RWPE1 (cell line): Measurements from ENCODE around the gene NUDT3.
"Not testable (repeated sequence)": the region's sequence is repeated elsewhere in the genome, so short reads cannot be mapped to it uniquely, and the experiment has no call there.

Experiments
- CTCF ChIA-PET: fragments of 350-600 bp; sonication (Branson Sonifier 250); formaldehyde crosslinking; extraction: SDS; loops from one replicate; lab custom pipeline; 2021; lab: Yijun Ruan, JAX
- POLR2A ChIA-PET: fragments of 400-600 bp; formaldehyde crosslinking; extraction: SDS; loops from one replicate; lab custom pipeline; 2020; ENCODE audit warnings: antibody characterized with exemption; ENCODE audit not compliant: low non-redundant PET; lab: Yijun Ruan, JAX
- DNase-seq: peaks from one replicate; pipeline ENCODE4 v3.0.0; 2012; ENCODE audit warnings: low spot score
- H3K27ac ChIP-seq: fragments of 450-650 bp; 2 replicates; pipeline ENCODE4 v1.5.1; 2017
- TF ChIP-seq, protein P1 (sequence below): fragments of 450-650 bp; conservative IDR thresholded peaks from 2 replicates; pipeline ENCODE4 v1.5.1; 2017; ENCODE audit warnings: low read depth, mild to moderate bottlenecking

NUDT3 gene

DNA sequence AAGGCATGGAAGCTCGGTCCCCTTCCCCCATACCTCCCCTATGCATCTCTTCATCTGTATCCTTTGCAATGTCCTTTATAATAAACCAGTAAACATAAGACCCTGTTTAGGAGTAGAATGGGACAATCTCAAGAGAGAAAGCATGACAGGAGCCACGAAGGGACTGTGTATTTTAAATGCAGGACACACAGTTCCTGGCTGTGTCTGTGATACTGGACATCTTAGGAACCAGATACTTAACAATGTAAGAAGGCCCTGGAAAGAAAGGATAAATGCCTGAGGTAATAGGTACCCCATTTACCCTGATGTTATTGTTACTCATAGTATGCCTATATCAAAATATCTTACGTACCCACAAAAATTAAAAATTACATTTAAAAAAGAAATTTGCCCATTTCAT is 36.6 kb downstream of the NUDT3 start:
- no peak overlapping the region for H3K27ac ChIP-seq
- no peak for DNase-seq
- ChIA-PET POLR2A (no interaction called here), CTCF (no interaction called here)
- TF ChIP-seq, protein P1, sequence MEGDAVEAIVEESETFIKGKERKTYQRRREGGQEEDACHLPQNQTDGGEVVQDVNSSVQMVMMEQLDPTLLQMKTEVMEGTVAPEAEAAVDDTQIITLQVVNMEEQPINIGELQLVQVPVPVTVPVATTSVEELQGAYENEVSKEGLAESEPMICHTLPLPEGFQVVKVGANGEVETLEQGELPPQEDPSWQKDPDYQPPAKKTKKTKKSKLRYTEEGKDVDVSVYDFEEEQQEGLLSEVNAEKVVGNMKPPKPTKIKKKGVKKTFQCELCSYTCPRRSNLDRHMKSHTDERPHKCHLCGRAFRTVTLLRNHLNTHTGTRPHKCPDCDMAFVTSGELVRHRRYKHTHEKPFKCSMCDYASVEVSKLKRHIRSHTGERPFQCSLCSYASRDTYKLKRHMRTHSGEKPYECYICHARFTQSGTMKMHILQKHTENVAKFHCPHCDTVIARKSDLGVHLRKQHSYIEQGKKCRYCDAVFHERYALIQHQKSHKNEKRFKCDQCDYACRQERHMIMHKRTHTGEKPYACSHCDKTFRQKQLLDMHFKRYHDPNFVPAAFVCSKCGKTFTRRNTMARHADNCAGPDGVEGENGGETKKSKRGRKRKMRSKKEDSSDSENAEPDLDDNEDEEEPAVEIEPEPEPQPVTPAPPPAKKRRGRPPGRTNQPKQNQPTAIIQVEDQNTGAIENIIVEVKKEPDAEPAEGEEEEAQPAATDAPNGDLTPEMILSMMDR: no peak

DNA sequence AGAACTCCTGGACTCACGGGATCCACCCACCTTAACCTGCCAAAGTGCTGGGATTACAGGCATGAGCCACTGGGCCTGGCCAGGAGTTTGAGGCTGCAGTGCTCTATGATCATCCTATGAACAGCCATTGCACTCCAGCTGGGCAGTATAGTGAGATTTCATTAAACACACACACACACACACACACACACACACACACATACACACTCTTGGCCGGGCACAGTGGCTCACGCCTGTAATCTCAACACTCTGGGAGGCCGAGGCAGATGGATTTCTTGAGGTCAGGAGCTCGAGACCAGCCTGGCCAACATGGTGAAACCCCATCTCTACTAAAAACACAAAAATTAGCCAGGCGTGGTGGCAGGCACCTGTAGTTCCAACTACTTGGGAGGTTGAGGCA is 38.2 kb downstream of the NUDT3 start:
- H3K27ac ChIP-seq, POLR2A ChIA-PET, DNase-seq, CTCF ChIA-PET: not testable (repeated sequence)

DNA sequence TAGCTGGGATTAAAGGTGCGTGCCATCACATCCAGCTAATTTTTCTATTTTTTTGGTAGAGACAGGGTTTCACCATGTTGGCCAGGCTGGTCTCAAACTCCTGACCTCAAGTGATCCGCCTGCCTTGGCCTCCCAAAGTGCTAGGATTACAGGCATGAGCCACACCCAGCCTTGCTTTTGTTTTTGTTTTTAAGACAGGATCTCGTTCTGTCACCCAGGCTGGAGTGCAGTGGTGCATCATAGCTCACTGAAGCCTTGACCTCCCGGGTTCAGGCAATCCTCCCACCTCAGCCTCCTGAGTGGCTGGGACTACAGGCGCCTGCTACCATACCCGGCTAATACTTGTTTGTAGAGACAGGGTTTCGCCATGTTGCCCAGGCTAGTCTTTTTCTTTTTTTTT is 38.9 kb downstream of the NUDT3 start:
- CTCF ChIA-PET: interaction anchor here (0.6 kb wide), 1 partner anchor 137 kb away, joined by 7 read pairs; no protein-coding TSS in a partner anchor
- DNase-seq, H3K27ac ChIP-seq, POLR2A ChIA-PET: not testable (repeated sequence)

DNA sequence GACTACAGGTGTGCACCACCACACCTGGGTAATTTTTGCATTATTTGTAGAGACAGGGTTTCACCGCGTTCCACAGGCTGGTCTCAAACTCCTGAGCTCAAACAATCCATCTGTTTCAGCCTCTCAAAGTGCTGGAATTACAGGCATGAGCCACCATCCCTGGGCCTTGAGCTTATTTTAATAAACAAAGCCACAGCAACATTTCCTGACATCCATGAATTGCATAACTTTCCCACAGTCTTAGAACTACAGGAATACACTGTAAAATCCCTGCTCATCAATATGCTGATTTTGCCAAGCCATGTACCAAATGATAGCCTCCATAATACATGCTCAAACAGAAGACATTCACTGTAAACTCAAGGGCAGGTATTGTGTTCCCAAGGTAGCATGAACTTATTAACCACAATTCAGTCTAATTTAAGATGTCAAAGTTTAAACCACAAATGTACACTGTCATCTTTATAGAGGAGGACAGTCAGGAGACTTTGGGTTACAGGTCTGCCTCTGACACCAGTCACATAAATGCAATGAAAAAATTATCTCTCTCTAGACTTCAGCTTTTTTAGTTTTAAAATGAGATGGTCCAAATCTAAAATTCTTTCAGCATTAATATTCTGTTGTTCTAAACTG is 40.0 kb downstream of the NUDT3 start:
- ChIA-PET POLR2A (interaction anchor here (0.5 to 0.6 kb wide), 2 partner anchors 29 to 40 kb away, joined by 3 to 6 read pairs; no protein-coding TSS in a partner anchor), CTCF (no interaction called here)
- TF ChIP-seq, protein P1: no peak
- no peak overlapping the region for H3K27ac ChIP-seq
- DNase-seq: no peak

DNA sequence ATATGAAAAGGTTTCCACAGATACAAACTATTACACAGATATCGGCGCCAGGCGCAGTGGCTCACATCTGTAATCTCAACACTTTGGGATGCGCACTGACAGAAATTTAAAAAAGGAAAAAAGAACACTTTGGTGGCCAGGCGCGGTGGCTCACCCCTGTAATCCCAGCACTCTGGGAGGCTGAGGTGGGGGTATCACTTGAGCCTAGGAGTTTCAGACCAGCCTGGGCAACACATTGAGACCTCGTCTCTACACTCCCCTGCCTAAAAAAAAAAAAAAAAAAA is 41.6 kb downstream of the NUDT3 start:
- POLR2A ChIA-PET: no interaction called here
- no peak overlapping the region for H3K27ac ChIP-seq
- TF ChIP-seq, protein P1: no peak
- no peak for DNase-seq
- CTCF ChIA-PET: no interaction called here

DNA sequence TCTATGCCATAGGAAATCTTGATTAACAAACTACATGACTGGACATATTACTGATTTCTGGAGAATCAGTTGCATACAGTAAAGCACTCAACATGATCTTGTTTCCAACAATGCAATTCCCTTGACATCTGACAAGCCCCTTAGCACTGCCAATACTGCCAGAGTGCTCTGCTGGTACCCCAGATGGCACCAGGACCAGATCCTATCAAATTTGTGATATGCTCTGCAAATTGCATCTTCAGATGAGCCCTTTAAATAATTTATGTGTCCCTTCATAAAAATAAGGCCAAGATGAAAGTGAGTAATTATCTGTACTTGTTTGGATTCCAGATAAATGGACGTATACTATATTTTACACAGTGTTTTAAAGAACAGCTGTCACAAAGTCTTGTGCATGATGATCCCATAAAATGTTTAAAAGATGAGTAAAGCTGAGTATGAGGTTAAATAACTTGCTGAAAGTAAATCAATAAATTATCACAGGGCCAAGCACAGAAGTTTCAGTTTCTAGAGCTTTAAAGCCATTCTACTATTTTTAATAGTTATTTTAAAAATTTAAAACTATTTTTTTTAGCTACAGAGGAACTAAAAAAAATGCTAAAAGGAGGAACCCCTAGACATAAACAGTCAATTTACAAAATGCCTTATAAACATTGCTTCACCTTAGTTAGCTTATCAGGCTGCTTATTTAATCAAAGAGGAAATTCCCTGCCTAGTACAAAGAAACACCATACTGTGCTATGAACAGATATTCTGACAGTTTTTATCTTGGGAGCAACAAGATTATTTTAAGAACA is 42.1 kb downstream of the NUDT3 start:
- ChIA-PET POLR2A (no interaction called here), CTCF (no interaction called here)
- TF ChIP-seq, protein P1: no peak
- no peak overlapping the region for H3K27ac ChIP-seq
- DNase-seq: no peak

DNA sequence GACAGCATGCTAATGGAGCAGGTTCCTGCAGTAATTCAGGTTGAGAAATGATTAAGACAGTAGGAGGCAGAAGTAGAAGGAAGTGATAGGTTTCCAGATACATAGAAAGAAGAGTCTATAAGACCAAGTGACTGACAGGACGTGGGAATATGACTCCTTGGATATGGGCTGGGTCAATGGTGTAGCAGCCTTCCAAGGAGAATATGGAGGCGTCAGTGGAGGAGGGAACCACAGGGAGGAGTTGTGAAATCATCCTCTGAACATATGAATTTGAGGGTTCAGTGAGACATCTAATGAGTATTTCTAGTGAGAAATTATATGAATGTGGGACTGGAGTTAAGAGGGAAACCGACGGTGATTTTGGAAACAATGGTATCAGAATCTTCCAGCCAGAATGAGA is 43.3 kb downstream of the NUDT3 start:
- POLR2A ChIA-PET: no interaction called here
- DNase-seq: no peak
- H3K27ac ChIP-seq: no peak overlapping the region
- CTCF ChIA-PET: no interaction called here
- TF ChIP-seq, protein P1: no peak
